Loucy (cell line): ENCODE results near the gene CREG1.

Experiments
- CTCF ChIP-seq: fragments of 200-600 bp; sonication (generic); conservative IDR thresholded peaks from 2 replicates; pipeline ENCODE4 v1.5.1; 2014; ENCODE audit warnings: mild to moderate bottlenecking, antibody characterized with exemption, low read length
- EZH2phosphoT487 ChIP-seq: fragments of 200-600 bp; IDR thresholded peaks from 2 replicates; pipeline ENCODE4 v1.6.1; 2018; ENCODE audit warnings: antibody characterized with exemption, mild to moderate bottlenecking, moderate library complexity, borderline replicate concordance

GRCh38 chr1:167593860-167594259 is 40.3 kb upstream of the CREG1 start:
- no peak for TF ChIP-seq CTCF
- no peak for TF ChIP-seq EZH2phosphoT487
